NCI-H82 treated with DMSO at 0.1 percent for 48 hours (cell line): ENCODE results near the gene GPR132.
"Not testable (repeated sequence)": the region's sequence is repeated elsewhere in the genome, so short reads cannot be mapped to it uniquely, and the experiment has no call there.

Experiments
- DNase-seq: peaks from one replicate; lab custom pipeline; 2025; ENCODE audit not compliant: unreplicated experiment; lab: John Stamatoyannopoulos, UW

GPR132 gene

GRCh38 chr14:105091517-105092170 is 26.4 kb upstream of the GPR132 start:
- DNase-seq: no peak

- DNase-seq: no peak
These were observed 25.9 kb upstream of the GPR132 start for GRCh38 chr14:105091054-105091516.

- DNase-seq: peak; percentile 32
These were observed 25.3 kb upstream of the GPR132 start for GRCh38 chr14:105090493-105091053.

GRCh38 chr14:105089746-105090492 is 24.7 kb upstream of the GPR132 start:
- no peak for DNase-seq

- DNase-seq: no peak
These were observed 23.8 kb upstream of the GPR132 start for GRCh38 chr14:105088812-105089745.

GRCh38 chr14:105087963-105088811 is 23.0 kb upstream of the GPR132 start:
- no peak for DNase-seq

- no peak for DNase-seq
These were observed 22.2 kb upstream of the GPR132 start for GRCh38 chr14:105087308-105087962.

- peak; percentile 30 for DNase-seq
These were observed 21.6 kb upstream of the GPR132 start for GRCh38 chr14:105086833-105087307.

GRCh38 chr14:105085766-105086165 is 20.5 kb upstream of the GPR132 start:
- DNase-seq: no peak

- DNase-seq: no peak
These were observed 19.7 kb upstream of the GPR132 start for GRCh38 chr14:105084741-105085571.

- no peak for DNase-seq
These were observed 18.9 kb upstream of the GPR132 start for GRCh38 chr14:105083926-105084685.

GRCh38 chr14:105082703-105083102 is 17.5 kb upstream of the GPR132 start:
- DNase-seq: no peak

- not testable (repeated sequence) for DNase-seq
These were observed 16.2 kb upstream of the GPR132 start for GRCh38 chr14:105081473-105081872.

- DNase-seq: no peak
These were observed 14.9 kb upstream of the GPR132 start for GRCh38 chr14:105080161-105080560.

- no peak for DNase-seq
These were observed 13.1 kb upstream of the GPR132 start for GRCh38 chr14:105078294-105078693.

GRCh38 chr14:105077649-105077995 is 12.4 kb upstream of the GPR132 start:
- no peak for DNase-seq

- no peak for DNase-seq
These were observed 11.8 kb upstream of the GPR132 start for GRCh38 chr14:105076805-105077648.
